ENCODE measurements around the gene BLTP3A.

- TF ChIP-seq CTCF (conservative IDR thresholded peaks at IDR 0.05 in 1 of 2, IDR thresholded peaks at IDR 0.05 in 1 of 2; ENCODE audit: low read depth in 1 of 2, low read length in 2 of 2) (no peak), EZH2 (IDR thresholded peaks at IDR 0.05; ENCODE audit: low read length, missing control alignments) (no peak)
Measured at GRCh38 chr6:34772940-34773339, 18.9 kb upstream of the BLTP3A start.
